Fibroblast of the conjunctiva (primary cell): ENCODE data around the gene PRR5.

ENCODE experiments used
- DNase-seq: peaks from one replicate; pipeline ENCODE4 v3.0.0-alpha.2; 2010; ENCODE audit warnings: low read depth

The PRR5 gene

GRCh38 chr22:44693756-44694155, 8.2 kb upstream of the PRR5 start:
- no peak for DNase-seq

DNA sequence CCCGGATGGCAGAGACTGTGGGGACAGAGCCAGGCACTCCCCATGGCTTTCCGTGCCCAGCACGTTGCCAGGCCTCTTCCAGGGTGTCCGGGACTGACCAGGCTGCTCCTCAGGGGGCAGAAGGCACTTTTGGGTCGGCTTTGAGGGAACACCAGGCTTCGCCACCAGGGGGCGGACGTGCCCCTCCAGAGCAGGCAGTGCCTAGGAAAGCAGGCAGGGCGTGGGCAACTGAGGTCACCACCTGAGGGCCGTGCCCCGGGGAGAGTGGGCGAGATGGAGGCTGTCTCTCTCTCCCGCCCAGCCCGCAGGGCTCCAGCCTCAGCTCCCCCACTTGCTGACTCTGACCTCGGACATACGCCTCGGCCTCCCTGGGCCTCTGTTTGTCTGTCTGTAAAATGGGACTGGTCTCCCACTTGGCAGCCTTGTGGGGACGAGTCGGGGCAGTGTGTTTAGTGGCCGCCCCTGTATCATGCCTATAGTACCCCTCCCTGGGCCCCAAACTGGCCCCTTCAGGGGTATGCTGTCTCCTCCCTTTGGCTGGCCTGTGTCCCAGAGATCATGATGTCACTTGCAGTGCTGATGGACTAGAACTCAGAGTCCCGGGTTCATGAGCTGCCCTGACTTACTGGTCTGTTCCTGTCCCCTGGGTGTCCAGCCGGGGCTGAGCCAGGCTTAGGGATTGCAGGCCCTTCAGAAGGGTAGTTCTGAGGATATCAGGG, 4.4 kb upstream of the PRR5 start:
- DNase-seq: peak; percentile 38

DNA sequence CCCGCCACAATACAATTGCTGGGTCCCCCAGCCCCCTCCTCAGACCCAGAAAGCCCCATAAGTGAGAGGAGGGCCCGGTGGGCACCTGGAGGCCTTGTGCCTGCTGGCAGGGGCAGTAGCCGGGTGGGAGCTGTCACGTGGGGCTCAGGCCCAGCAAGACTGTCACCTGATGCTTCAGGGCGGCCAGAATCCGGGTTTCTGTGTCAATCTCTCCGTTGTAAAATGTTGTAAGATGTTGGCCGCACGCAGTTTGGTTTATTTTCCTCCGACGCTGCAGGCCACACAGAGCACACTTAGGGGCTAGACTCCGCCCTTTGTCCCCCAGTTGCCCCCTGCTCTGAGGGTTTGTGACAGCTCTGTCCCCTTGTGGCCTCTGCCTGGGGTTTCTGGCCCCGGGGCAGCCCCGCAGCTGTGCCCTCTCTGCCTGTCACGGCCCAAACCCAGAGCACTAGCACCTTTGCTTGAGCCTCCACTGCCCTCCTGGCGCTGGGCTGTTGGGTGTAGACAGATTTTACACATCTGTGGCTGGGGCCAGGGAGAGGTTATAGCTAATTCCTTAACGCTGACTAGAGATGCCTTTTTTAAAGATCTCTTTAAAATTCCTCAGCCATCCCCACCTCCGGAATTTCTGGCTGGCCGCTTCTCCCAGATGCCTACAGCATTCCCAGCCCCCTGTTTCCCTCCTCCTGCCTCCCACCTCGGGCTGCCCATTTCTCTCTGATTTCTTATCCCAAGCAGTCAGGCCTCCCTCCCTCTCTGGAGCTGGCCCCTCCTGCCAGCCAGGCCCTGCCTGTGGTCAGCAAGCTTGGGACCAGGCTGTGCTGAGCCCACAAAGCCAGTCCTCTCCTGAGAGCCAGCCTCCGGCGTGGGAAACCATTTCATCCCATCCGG, 3.2 kb upstream of the PRR5 start:
- no peak for DNase-seq

- no peak for DNase-seq
These were observed 1.5 kb upstream of the PRR5 start for GRCh38 chr22:44700456-44700855.

DNA sequence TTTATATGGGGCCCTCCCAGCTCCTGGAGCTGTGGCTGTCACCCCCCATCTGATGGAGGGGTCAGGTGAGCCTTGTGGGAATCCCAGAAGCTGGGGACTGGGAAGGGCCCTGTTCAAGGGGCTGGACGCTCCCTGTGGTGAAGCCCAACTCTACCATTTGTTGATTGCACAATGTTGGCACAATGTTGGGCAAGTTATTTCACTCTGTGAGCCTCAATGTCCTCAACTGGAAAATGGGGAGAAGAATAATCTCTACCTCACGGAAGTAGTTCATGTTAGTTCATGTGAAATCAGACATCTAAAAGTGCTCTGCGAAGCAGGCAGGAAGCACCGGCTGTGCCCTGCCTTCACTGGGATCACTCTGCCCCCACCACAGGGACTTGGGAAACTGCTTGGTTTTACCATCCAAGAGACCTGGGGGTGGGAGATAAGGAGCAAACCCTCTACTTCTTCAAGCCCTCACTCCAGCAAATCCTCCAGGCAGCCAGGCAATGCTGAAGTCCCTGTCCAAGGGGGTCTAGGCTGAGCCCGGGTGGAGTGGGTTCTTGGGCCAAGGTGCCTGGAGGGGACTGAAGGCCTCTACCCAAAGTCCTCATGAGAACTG, 715 bp upstream of the PRR5 start:
- DNase-seq: no peak

DNA sequence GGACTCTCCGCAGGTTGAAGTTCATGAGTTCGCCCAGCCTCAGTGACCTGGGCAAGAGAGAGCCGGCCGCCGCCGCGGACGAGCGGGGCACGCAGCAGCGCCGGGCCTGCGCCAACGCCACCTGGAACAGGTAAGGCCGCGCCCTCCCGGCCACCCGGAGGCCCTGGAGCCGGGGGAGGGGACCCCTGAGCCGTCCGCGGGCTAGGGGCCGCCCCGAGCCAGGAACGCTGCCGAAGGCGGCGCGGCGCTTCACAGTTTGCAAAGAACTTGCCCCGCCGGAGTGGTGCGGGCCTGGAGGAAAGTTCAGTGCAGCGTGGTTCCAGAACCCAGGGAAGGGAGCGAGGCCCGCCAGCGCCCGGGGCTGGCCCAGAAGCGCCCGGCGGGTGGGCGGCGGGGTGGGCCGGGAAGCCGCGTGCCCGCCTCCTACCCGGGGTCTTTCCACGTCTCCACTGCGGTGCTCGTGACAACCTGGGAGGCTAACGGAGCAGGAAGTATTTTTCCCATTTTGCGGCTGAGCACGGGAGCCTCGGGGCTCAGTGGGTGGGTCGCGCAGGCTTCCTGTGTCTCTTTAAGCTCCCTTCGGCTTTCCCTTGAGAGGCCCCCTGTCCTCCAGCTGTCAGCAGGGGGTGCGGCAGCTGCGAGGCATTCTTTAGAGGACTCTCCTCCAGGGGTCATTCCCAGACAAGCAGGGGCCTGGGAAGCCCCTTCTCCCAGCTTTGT, 635 bp downstream of the PRR5 start:
- no peak for DNase-seq

- DNase-seq: no peak
These were observed 1.4 kb downstream of the PRR5 start for GRCh38 chr22:44703255-44703870.

DNA sequence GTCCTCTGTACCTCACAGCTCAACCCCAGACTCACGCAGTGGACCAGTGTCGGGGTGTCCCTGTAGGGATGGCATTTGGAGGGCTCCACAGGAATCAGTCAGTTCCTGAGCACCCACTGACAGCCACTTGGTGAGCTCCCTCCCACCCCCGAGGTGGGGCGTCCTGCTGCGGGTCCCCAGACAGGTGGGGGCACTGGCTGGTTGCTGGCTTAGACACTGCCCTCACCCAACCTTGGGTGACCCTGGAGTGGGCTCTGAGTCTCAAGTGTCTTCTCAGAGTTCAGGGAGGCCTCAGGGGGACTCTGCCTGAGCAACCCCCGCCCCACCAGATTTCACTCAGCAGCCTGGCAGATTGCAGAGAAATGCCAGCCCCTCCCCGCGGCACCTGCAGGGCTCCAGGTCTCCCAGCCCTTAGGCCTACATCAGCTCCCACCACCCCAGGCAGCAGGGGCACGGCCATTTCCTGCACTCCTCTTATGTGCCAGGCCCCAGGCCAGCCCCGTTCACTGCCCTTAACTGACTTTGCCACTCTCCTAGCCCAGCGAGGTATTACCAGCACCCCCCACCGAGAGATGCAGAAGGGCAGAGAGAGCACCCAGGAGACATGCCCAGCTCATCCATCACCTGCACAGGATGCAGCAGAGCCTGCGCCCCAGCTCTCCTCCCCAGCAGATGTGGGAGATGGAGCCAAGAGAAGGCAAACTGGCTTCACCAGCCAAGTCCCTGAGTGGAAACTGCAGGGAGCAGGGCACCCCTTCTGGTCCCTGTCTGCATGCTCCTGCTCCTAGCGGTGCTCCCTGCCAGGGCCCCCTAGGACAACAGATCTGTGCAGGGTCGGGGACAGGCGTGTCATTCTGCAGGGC, 2.4 kb downstream of the PRR5 start:
- DNase-seq: no peak

- no peak for DNase-seq
These were observed 3.0 kb downstream of the PRR5 start for GRCh38 chr22:44705022-44705297.

- no peak for DNase-seq
These were observed 4.5 kb downstream of the PRR5 start for GRCh38 chr22:44706488-44706887.

- DNase-seq: no peak
These were observed 5.2 kb downstream of the PRR5 start for GRCh38 chr22:44707178-44707577.

DNA sequence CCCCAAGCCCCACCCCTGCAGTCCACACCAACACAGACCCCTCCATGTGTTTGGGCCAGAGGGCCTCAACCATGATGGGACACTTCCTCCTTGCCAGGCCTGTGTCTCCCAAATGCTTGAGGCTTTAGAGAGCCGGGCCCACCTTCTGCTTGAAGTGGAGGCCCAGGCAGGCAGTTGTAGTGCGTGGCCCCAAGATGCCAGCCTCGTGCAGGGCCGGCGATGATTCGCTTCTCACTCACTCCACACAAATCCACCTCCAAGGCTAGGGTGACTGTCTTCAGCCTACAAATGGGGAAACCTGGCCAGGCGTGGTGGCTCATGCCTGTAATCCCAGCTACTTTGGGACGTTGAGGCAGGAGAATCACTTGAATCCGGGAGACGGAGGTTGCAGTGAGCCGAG, 5.7 kb downstream of the PRR5 start:
- no peak for DNase-seq

- DNase-seq: no peak
These were observed 7.9 kb downstream of the PRR5 start for GRCh38 chr22:44709881-44710392.

GRCh38 chr22:44710474-44711240, 8.7 kb downstream of the PRR5 start:
- no peak for DNase-seq

- DNase-seq: no peak
These were observed 9.2 kb downstream of the PRR5 start for GRCh38 chr22:44711241-44711560.

DNA sequence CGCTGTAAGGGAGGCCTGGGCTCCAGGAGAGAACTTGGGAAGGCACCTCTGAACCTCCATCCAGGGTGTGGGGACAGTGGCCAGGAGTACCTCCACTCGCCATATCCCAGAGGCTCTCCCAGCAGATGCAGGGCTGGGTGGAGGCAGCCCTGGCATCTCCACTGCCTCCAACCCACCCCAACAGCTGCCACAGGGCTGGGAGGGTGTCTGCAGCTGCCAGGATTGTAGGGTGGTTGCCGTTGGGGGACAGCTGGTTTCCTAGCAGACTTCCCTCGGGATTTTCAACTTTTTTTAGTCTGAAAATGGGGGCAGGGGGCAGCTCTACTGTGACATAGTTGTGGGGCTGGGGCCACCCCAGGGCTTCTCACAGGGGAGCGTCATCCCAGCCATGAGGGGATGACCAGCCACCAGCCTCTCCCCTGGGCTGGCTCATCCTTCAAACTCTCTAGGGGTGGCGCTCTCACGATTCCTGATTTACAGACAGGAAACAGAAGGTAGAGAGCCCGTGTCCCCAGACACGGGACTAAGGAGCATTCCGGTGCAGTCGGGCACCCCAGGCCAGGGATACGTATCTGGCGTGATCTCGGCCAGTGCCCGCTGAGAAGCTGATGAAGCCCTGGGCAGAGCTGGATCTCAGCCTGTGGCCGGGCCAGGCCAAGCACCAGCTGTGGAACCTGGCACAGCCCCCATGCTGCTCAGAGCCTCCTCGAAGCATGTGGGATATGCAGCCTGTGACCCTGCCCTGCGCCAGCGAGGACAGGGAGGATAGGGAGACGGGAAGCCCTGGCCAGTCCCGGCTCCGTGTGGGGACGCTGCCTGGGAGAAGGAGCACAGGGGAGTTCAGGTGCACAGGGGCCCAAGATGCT, 9.9 kb downstream of the PRR5 start:
- DNase-seq: no peak

GRCh38 chr22:44712962-44713361, 11.0 kb downstream of the PRR5 start:
- no peak for DNase-seq

DNA sequence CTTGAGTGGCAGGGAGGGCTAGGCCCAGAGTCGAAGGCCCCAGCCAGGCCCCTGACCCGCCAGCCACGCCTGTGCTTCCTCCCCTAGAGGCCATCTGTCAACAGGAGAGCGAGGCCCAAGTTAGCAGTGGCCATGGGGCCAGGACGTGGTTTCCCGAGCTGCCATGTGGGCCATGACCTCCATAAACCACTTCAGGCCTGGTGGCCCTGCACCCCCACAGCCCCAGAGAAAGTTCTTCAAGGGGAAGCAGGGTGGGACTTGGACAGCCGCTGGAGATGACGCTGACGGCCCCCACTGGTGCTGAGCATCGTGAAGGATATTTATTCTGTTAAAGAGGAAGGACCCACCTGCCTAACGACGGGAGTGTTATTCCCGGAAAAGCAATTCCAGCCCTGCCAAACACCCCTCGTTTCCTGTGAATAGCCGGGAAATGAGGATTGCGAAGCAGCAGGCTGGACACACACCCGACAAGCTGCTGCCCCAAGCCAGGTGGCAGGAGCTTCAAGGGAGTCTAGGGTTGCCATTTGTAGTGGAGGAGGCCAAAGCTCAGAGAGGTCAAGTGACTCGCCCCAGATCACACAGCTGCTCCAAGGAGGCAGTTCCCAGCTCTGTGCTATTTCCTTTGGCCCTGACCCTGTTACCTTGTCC, 12.8 kb downstream of the PRR5 start:
- no peak for DNase-seq

DNA sequence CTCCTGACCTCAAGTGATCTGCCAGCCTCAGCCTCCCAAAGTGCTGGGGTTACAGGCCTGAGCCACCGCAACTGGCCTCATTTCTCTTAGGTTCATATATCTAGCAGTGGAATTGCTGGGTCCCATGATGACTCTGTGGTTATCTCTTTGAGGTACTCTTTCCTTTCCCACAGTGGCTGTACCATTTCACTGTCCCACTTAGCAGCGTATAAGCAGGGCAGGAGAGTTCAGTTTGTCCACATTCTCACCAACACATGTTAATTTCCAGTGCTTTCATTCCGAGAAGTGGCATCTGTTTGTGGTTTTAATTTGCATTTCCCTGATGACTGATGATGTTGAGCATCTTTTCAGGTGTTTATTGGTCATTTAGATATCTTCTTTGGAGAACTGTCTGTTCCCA, 16.4 kb downstream of the PRR5 start:
- no peak for DNase-seq
